Left renal pelvis (tissue), 4 donors: ENCODE data around the gene UCKL1. TPM values are rescaled to one million over a fixed set of nuclear protein-coding genes. Genes with fewer than 3 reads are reported as not detected.

Experiments used
- DNase-seq, 4 donors: peaks; one replicate each; pipeline ENCODE4 v3.0.0-alpha.2; 2013; ENCODE audit warnings: low read depth in 4 of 4, low spot score in 3 of 4
- polyA plus RNA-seq, 4 donors: library from polyadenylated mRNA; unstranded; fragments of 120-200 nt; gene quantifications; one replicate each; pipeline ENCODE4 v1.2.1, GENCODE V29; 2013; ENCODE audit not compliant: insufficient read length in 4 of 4

Gene UCKL1
- polyA plus RNA-seq, 4 donors = 37.1 to 69.4 (median 43.9) TPM

DNA sequence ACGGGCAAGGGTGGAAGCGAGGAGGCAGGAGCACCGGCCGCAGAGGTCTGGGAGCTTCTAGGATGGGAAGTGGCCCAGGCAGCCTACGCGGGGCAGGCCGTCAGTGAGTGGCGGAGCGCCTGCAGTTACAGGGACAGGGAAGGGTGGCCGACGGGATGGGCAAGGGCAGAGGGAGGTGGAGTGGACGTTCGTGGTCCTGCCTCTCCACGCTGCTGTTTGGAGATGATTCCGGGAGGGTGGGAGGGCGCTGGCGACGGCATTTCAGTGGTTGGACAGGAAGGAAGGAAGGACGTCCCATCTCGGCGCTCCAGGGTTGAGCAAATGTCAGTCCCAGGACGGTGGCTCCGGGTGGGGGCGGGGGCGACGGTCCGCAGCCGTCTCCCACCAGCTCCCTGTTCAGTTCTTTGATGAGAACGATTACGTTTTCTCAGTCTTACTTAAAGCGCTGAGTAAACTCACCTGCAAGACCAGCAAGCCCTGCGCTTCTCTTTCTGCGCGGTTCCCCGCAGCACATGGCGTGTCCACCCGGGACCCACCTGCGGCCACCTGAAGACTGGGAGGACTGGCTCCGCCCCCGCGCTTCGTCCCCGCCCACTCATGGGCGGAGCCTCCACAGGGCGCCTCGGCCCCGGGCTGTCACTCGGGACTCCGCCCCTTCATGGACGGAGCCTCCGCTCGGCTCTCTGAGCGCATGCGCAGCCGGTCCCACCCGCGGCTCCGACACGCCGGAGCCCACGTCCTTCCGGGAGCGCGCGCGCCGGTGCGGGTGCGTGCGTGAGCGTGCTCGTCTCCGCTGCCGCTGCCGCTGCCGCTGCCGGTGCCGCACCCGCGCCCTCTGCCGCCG, 61.6 kb downstream of the UCKL1 start, which contains the start of gene DNAJC5:
Gene DNAJC5 (plus strand): TSS at position 769 of the 844 bp plus-strand sequence. CDS start 33,220 bp downstream, outside the sequence.
- DNase-seq = peak; percentile 79 to 84 (median 83)

- no peak for DNase-seq
Measured at GRCh38 chr20:63893999-63894357, 62.2 kb downstream of the UCKL1 start.

DNA sequence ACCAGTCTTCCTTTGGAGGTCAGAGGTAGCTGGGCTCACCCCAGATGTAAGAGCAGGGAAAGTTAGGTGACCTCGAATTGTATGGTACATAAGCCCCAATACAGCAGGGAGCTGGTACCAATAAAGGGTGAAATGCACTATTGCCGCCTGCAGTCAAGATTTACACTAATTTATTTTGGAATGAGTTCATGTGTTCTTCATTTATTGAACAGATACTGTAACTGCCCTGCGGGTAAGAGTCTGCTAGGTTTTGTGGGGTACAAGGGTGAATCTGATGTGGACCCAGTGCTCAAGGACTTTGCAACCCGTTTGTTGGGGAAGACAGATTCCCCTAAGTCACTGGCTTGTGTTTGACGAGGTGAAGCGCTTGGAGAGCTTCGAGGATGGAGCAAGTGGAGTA, 63.8 kb downstream of the UCKL1 start:
- no peak for DNase-seq

DNA sequence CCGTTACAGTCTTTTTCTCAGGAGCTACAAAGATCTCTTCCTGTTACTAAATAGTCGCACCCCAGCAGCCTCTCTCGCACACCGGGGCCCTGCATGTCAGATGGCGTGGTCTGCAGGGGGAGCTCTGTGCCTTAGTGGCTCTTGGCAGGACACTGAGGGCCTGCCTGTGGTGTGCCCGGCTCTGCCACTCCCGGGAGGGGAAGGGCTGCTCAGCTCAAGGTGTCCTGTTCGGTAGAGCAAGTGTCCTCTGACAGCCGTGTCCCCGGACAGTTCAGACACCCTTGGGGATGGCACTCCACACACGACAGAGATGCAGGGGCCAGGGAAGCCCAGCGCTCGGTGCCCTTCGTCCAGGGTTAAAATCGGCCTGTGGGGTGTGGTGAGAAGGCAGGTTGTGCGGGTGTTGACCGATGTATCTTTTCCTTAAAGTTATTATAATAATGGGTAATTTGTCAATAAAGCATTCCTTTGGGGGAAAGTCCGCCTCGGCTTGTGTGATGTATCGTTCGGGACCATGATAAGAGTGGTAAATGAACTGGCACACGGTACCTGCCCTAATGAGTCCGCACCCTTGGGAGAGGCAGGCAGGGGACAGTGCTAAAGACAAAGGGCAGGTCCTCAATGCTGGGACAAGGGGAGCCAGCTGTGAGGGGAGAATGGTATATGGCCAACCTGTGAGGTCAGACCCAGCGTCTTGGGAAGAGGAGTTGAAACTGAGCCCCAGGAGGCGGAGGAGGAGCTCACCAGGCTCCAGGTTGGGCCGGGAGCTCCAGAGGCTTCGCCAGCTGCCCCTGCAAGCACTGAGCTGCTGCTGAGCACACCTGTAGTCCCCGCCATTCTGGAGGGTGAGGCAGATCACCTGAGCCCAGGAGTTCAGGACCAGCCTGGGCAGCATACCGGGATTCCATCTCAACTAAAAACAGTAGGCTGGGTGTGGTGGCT, 64.9 kb downstream of the UCKL1 start:
- no peak for DNase-seq

DNA sequence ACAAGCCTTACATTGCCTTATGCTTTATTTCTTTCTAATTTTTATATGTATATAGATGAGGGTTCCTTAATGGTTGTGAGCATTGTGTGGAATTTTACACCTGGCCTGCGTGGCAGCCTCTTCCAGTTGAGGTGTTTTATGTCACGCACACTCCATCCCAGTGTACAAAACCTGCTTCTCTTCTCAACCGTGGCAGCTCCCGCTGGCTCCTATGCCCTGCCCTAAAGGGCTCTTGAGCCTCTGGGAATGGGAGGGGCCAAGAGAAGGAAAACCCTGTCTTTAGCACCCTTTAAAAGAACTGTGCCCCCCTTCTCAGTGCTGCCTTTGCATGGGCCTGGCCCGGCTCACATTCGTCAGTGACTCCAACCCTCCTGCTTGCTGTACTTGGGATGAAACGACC, 65.6 kb downstream of the UCKL1 start:
- no peak for DNase-seq

GRCh38 chr20:63890201-63890576, 66.0 kb downstream of the UCKL1 start:
- no peak for DNase-seq

Other genes with a start within 250 kb of the UCKL1 start
- 10 to 100 TPM; 28.0 to 38.1 (median 33.5) TPM for gene ARFRP1, start 248.4 kb downstream of the UCKL1 start, polyA plus RNA-seq
- gene ZGPAT, start 248.4 kb downstream of the UCKL1 start, polyA plus RNA-seq = 10 to 100 TPM; 15.1 to 26.0 (median 17.0) TPM
- 10 to 100 TPM in 1 of 4 donors, 1 to 10 TPM in 3; 4.0 to 14.9 (median 5.0) TPM for gene LIME1, start 219.8 kb downstream of the UCKL1 start, polyA plus RNA-seq
- 100 to 1,000 TPM in 1 of 4 donors, 10 to 100 TPM in 3; 65.3 to 134 (median 70.1) TPM for gene SLC2A4RG, start 216.6 kb downstream of the UCKL1 start, polyA plus RNA-seq
- 10 to 100 TPM; 16.1 to 23.2 (median 18.9) TPM for gene ZBTB46, start 125.2 kb downstream of the UCKL1 start, polyA plus RNA-seq
- gene ABHD16B, start 94.9 kb downstream of the UCKL1 start, polyA plus RNA-seq = not detected
- gene TPD52L2, start 91.1 kb downstream of the UCKL1 start, polyA plus RNA-seq = 10 to 100 TPM; 78.5 to 99.6 (median 85.4) TPM
- gene DNAJC5, start 61.3 kb downstream of the UCKL1 start, polyA plus RNA-seq = 10 to 100 TPM; 23.1 to 32.3 (median 29.0) TPM
- gene ZNF512B, start 13.5 kb upstream of the UCKL1 start, polyA plus RNA-seq = 10 to 100 TPM; 20.5 to 33.3 (median 27.9) TPM
- gene SAMD10, start 23.2 kb upstream of the UCKL1 start, polyA plus RNA-seq = 10 to 100 TPM in 1 of 4 donors, 1 to 10 TPM in 3; 4.2 to 12.7 (median 7.2) TPM
- gene PRPF6, start 24.7 kb upstream of the UCKL1 start, polyA plus RNA-seq = 10 to 100 TPM; 60.4 to 89.4 (median 83.3) TPM
- 1 to 10 TPM in 1 of 4 donors, under 1 TPM in 3; 0.37 to 1.4 (median 0.77) TPM for gene C20orf204, start 79.8 kb upstream of the UCKL1 start, polyA plus RNA-seq
- gene SOX18, start 93.2 kb upstream of the UCKL1 start, polyA plus RNA-seq = 10 to 100 TPM in 1 of 4 donors, 1 to 10 TPM in 3; 5.7 to 13.6 (median 8.1) TPM
- 10 to 100 TPM; 63.9 to 97.6 (median 77.2) TPM for gene TCEA2, start 106.8 kb upstream of the UCKL1 start, polyA plus RNA-seq
- gene RGS19, start 123.1 kb upstream of the UCKL1 start, polyA plus RNA-seq = 1 to 10 TPM; 3.9 to 9.1 (median 6.9) TPM
- 1 to 10 TPM in 3 of 4 donors, under 1 TPM in 1; 0.64 to 1.5 (median 1.2) TPM for gene OPRL1, start 123.7 kb upstream of the UCKL1 start, polyA plus RNA-seq
- gene LKAAEAR1, start 128.0 kb upstream of the UCKL1 start, polyA plus RNA-seq = under 1 TPM in 2 of 4 donors, not detected in 2; 0.17 to 0.21 TPM
- not detected for gene NPBWR2, start 151.1 kb upstream of the UCKL1 start, polyA plus RNA-seq
- gene MYT1, start 208.0 kb upstream of the UCKL1 start, polyA plus RNA-seq = under 1 TPM; 0.23 to 0.79 (median 0.52) TPM